ENCODE measurements around the gene SLC22A1.

The SLC22A1 gene

DNA sequence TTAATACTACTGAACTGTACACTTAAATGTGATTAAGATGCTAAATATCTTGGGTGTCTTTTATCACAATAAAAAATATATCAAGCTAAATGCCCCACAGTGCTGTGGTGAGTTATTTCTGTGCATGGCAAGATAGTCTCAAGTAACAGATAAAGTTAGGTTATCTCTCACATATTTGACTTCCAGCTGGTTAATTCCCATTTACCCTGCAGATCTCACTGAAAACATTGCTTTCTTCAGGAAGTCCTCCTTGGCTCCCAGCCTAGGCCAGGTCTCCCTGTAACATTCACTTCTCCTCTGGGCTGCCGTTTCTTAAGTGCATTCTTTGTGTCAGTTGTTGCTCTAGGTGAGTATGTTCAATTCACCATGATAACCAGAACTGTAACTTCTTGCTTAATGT is 59.1 kb downstream of the SLC22A1 start:
- DNase-seq, result no peak

DNA sequence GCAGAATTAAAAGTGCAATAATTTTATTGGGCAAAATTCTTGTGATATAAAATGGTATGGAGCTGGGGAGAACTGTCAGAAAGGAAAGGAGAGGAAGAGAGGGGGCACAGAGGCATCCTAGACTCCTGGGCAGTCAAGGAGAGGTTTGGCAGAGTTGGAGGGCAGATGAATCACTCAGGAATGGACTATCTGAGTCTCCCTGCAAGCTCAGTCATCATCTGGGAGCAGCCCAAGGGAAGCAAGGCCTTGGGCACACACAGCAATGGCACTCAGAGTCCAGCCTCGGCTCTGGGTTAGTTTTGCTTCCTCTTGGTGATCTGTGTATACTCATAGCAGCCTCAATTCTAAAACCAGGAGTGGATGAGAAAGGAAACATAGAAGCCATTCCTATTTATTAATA is 67.2 kb downstream of the SLC22A1 start:
- DNase-seq, result no peak

- no peak for DNase-seq
Measured at GRCh38 chr6:160190081-160190480, 68.5 kb downstream of the SLC22A1 start.

GRCh38 chr6:160190973-160191372 is 69.4 kb downstream of the SLC22A1 start:
- DNase-seq, result no peak

DNA sequence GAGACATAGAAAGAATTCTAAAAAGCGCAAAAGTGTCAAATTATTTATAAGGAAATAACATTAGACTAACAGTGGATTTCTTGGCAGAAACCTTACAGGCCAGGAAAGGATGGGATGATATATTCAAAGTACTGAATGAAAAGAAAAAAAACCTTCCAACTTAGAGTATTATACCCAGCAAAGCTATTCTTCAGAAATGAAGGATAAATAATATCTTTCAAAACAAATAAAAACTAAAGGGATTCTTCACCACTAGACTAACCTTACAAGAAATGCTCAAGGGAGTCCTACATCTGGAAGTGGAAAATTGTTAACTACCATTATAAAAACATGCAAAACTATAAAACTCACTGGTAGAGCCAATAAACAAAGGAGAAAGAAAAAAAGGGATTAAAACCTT is 71.2 kb downstream of the SLC22A1 start:
- no peak for DNase-seq

DNA sequence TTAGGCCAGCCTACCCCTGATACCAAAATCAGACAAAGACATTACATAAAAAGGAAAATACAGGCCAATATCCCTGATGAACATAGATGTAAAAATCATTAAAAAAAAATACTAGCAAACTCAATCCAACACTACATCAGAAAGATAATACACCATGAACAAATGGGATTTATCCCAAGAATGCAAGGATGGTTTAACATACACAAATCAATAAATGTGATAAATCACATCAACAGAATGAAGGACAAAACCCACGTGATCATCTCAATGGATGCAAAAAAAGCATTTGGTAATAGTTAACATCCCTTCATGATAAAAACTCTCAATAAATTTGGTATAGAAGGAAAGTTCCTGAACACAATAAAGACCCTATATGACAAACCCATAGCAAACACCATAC is 73.2 kb downstream of the SLC22A1 start:
- no peak for DNase-seq

DNA sequence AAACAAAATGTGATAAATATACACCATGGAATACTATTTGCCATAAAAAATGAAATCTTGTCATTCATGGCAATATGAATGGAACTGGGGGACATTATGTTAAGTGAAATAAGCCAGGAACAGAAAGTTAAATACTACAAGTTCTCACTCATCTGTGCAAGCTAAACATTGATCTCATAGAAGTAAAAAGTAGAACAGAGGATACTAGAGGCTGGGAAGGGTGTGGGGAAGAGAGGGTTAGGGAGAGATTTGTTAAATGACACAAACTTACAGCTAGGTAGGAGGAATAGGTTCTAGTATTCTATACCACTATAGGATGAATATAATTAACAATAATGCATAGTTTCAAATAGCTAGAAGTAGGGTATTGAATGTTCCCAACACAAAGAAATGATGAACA is 76.0 kb downstream of the SLC22A1 start:
- DNase-seq, result no peak

DNA sequence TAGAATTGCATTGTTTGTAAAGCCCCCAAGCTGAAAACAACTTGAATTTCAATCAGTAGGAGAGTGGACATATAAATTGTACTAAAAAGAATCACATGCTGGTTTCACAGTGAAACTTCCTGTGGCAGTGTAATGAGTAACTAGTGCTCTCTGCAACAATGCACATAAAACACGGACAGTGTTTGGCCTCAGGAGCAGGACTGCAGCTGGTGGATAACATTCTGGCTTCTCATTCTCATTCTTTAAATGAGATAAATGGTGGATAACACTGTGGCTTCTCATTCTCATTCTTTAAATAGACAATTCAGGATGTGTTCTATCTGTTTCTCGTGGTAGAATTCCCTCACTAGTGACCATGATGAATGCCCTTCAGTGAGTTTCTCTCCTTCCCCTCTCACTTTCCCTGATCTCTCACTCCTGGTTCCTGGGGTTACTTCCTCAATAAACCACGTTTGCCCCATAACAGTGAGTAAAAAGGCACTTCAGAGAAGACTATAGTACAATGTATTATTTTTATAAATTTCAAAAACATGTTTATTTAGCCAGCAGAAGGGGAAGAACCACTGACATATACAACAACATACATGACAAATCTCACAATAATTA is 77.1 kb downstream of the SLC22A1 start:
- DNase-seq, result no peak

DNA sequence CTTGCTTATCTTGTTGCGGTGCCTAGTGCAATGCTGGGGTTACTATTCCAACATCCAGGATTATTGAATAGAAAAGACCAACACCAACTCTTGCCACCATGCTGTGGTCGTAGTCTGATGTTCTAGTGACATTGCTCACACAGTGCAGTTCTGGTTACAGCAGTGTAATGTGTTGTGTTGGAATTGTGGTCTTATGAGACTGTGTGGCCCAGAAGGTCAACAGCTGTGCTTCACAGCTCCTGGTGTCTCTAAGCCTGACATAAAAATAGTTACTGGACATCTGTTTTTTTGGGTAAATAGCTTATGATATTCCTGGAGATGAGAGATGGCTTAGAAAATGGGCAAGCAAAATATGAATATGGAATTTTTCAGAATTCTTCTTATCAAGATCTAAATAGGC is 79.4 kb downstream of the SLC22A1 start:
- no peak for DNase-seq

DNA sequence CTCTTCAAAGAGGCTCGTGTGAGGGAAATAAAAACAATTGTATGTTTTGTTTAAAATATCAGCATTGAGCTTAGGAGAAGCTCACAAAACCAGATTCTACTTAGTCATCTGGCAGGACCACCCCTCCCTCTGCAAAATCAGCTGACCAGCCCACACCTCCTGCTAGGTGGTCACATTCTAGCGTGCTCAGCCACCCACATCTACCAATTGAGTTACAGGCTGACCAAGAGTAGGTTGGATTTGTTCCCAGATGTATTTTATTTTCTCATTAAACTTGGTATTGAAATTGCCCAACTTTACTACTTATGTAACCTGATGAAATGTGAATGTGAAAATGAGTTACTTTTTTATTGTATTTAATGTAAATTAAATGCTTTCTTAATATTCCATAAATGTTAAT is 80.8 kb downstream of the SLC22A1 start:
- no peak for DNase-seq

DNA sequence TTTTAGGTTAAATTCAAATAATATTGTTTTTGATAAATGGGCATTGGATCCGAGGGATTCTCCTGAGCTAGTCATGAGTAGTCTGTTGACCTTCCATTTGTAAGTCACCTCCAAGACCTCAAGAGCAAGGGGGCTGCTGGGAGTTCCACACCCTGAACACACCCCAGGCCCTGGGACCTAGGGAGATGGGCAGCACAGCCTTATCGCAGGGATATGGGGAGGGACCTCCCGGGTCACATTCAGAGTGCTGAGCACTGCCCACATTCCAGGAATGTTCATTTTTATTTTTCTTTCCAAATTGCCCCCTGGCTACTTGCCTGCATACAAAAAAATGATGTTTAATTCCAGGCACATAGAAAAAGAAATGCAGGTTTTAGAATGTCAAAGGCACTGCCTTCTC is 81.5 kb downstream of the SLC22A1 start:
- DNase-seq, result no peak

DNA sequence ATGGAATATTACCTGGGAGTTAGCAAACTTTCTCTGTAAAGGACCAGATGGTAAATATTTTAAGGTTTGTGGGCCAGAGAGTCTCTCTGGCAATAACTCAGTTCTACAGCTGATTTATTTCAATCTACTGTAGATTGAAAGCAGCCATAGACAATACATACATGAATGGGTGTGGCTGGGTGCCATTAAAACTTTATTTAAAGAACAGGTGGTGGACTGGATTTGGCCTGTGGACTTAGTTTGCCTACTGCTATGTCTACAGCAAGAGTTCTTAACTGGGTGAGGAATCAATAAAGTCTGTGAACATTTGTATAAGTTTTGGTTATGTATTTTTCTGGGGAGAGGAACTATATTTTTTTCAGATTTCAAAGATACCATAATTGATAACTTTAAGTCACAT is 81.9 kb downstream of the SLC22A1 start:
- DNase-seq, result no peak

GRCh38 chr6:160203953-160204352 is 82.3 kb downstream of the SLC22A1 start:
- DNase-seq, result no peak

DNA sequence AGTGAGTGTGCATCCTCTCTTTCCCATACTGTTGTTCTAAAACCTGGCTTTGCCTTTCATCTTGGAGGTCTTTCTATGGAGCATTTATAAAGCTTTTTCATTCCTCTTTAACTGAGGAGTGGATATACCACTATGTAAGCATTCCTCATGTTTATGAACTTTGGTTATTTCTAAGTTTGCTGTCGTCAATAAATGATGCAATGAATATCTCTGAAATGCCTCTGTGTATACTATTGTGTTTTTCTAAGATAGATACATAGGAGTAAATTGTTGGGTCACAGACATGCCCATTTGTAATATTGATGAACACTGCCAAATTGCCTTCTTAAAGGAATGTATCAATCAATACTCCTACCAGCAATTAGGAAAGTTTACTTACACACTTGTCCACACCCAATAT is 83.1 kb downstream of the SLC22A1 start:
- DNase-seq, result no peak

DNA sequence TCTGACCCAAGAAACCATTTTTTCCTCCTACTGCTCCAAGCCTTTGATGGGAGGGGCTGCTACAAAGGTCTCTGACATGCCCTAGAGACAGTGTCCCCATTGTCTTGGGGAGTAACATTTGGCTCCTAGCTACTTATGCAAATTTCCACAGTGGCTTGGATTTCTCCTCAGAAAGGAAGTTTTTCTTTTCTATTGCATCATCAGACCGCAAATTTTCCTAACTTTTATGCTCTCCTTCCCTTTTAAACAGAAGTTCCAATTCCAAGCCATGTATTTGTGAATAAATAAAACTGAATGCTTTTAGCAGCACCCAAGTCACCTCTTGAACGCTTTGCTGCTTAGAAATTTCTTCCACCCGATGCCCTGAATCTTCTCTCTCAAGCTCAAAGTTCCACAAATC is 86.0 kb downstream of the SLC22A1 start:
- DNase-seq, result no peak
